Caco-2 (cell line): ENCODE measurements around the gene KMO. TPM values are rescaled to one million over a fixed set of nuclear protein-coding genes. Genes with fewer than 3 reads are reported as not detected.

Source experiments
- BruUV-seq: library from RNA; stranded (reverse); fragments of 400-500 nt; replicated peaks from 2 replicates; lab custom pipeline; 2021; lab: Mats Ljungman, UMichigan
- CTCF ChIA-PET: fragments of 300-600 bp; sonication (Branson Sonifier 250); formaldehyde crosslinking; loops from one replicate; lab custom pipeline; 2022; ENCODE audit warnings: antibody characterized with exemption; lab: Charles Lee
- POLR2A ChIA-PET: fragments of 300-600 bp; sonication (Branson Sonifier 250); formaldehyde crosslinking; loops from one replicate; lab custom pipeline; 2022; ENCODE audit warnings: antibody characterized with exemption; lab: Charles Lee
- DNase-seq, 2 experiments: peaks; one replicate each; pipeline versions ENCODE4 v3.0.0 to v3.0.0-alpha.2; 2020 to 2022
- H3K27me3 ChIP-seq: replicated peaks from 2 replicates; pipeline ENCODE4 v1.6.0; 2011; ENCODE audit warnings: low read length; ENCODE audit not compliant: control insufficient read depth, insufficient read depth
- H3K36me3 ChIP-seq: 2 replicates; pipeline ENCODE4 v1.5.1; 2011; ENCODE audit warnings: low read length; ENCODE audit not compliant: control insufficient read depth, insufficient read depth
- H3K4me1 ChIP-seq: fragments of 250-450 bp; sonication (Bioruptor Pico); 2 replicates; pipeline ENCODE4 v1.5.1; 2020; ENCODE audit warnings: mild to moderate bottlenecking
- H3K4me3 ChIP-seq: 2 replicates; pipeline ENCODE4 v1.5.1; 2011; ENCODE audit warnings: low read depth, mild to moderate bottlenecking, control low read depth, low read length
- H3K9me3 ChIP-seq: fragments of 250-450 bp; sonication (Bioruptor Pico); 2 replicates; pipeline ENCODE4 v1.5.1; 2020; ENCODE audit warnings: mild to moderate bottlenecking, moderate library complexity
- H3K27ac Mint-ChIP-seq: one replicate; pipeline ENCODE4 v1.8.0; 2022; ENCODE audit warnings: mixed read lengths; ENCODE audit not compliant: unreplicated experiment
- H3K27me3 Mint-ChIP-seq: one replicate; pipeline ENCODE4 v1.8.0; 2022; ENCODE audit warnings: mixed read lengths; ENCODE audit not compliant: insufficient read depth, unreplicated experiment
- H3K36me3 Mint-ChIP-seq: one replicate; pipeline ENCODE4 v1.8.0; 2022; ENCODE audit warnings: mild to moderate bottlenecking, mixed read lengths; ENCODE audit not compliant: insufficient read depth, unreplicated experiment
- H3K4me1 Mint-ChIP-seq: one replicate; pipeline ENCODE4 v1.8.0; 2022; ENCODE audit warnings: low read depth, mixed read lengths; ENCODE audit not compliant: unreplicated experiment
- H3K4me3 Mint-ChIP-seq: one replicate; pipeline ENCODE4 v1.8.0; 2022; ENCODE audit warnings: mild to moderate bottlenecking, moderate library complexity, mixed read lengths; ENCODE audit not compliant: unreplicated experiment
- H3K9me3 Mint-ChIP-seq: one replicate; pipeline ENCODE4 v1.8.0; 2022; ENCODE audit warnings: mixed read lengths; ENCODE audit not compliant: unreplicated experiment
- CTCF ChIP-seq, 2 experiments: fragments of 200-600 bp in 1 of 2; IDR thresholded peaks; 1 replicate in 1 of 2; 2 replicates in 1 of 2; pipeline versions ENCODE4 v1.5.1 to v1.8.0; 2011 to 2022; ENCODE audit warnings: antibody characterized with exemption in 1 of 2, control low read depth in 1 of 2, inconsistent platforms in 1 of 2, low read depth in 1 of 2, low read length in 1 of 2, mild to moderate bottlenecking in 1 of 2, moderate library complexity in 1 of 2; ENCODE audit not compliant: insufficient read depth in 1 of 2, severe bottlenecking in 1 of 2, unreplicated experiment in 1 of 2
- intact Hi-C: fragments of 100-400 bp; cut with micrococcal nuclease; formaldehyde crosslinking; loops from one replicate; pipeline ENCODE4 v1.10.0; 2022; ENCODE audit not compliant: unreplicated experiment
- total RNA-seq: library from RNA; stranded (reverse); gene quantifications from 2 replicates; pipeline ENCODE4 v1.2.3, GENCODE V29; 2022

KMO gene
- total RNA-seq, 1 experiment from 2014 or later: not detected

GRCh38 chr1:241533326-241534115 lies 1.3 kb downstream of the KMO start:
- no peak overlapping the region for H3K4me3 ChIP-seq
- no peak for DNase-seq
- H3K9me3 ChIP-seq: no peaks in the 10 kb centered on the region
- Mint-ChIP-seq H3K27me3 (peaks cover 11% of the 10 kb centered on the region), H3K4me1 (peaks cover 13% of the 10 kb centered on the region), H3K4me3 (no peak overlapping the region), H3K9me3 (no peaks in the 10 kb centered on the region), H3K36me3 (peaks cover 6% of the 10 kb centered on the region), H3K27ac (no peak overlapping the region)
- no peaks in the 10 kb centered on the region for H3K36me3 ChIP-seq
- POLR2A ChIA-PET: no interaction called here
- no peak for TF ChIP-seq CTCF (IDR thresholded peaks at IDR 0.05; ENCODE audit: insufficient read depth in 1 of 2, low read depth in 1 of 2, low read length in 1 of 2, severe bottlenecking in 1 of 2, unreplicated experiment in 1 of 2)
- no peaks in the 10 kb centered on the region for H3K4me1 ChIP-seq
- intact Hi-C loops: no loop called here
- BruUV-seq: no TSS peak
- no peaks in the 10 kb centered on the region for H3K27me3 ChIP-seq
- CTCF ChIA-PET: interaction anchor here (0.7 to 1.4 kb wide), 2 partner anchors 13 to 77 kb away, joined by 3 to 4 read pairs; no protein-coding TSS in a partner anchor

GRCh38 chr1:241536304-241536703 lies 4.1 kb downstream of the KMO start:
- ChIA-PET CTCF (no interaction called here), POLR2A (no interaction called here)
- no peaks in the 10 kb centered on the region for H3K9me3 Mint-ChIP-seq
- H3K4me1 ChIP-seq: no peaks in the 10 kb centered on the region
- peaks cover 6% of the 10 kb centered on the region for H3K4me1 Mint-ChIP-seq
- intact Hi-C loops: no loop called here
- no peaks in the 10 kb centered on the region for H3K9me3 ChIP-seq
- no TSS peak for BruUV-seq
- TF ChIP-seq CTCF (IDR thresholded peaks at IDR 0.05; ENCODE audit: insufficient read depth in 1 of 2, low read depth in 1 of 2, low read length in 1 of 2, severe bottlenecking in 1 of 2, unreplicated experiment in 1 of 2): no peak
- H3K4me3 Mint-ChIP-seq: no peak overlapping the region
- no peaks in the 10 kb centered on the region for H3K27me3 ChIP-seq
- H3K36me3 ChIP-seq: no peaks in the 10 kb centered on the region
- peaks cover 17% of the 10 kb centered on the region for H3K27me3 Mint-ChIP-seq
- H3K4me3 ChIP-seq: no peak overlapping the region
- peaks cover 4% of the 10 kb centered on the region for H3K36me3 Mint-ChIP-seq
- no peak for DNase-seq
- no peak overlapping the region for H3K27ac Mint-ChIP-seq

GRCh38 chr1:241536969-241537368 lies 4.8 kb downstream of the KMO start:
- Histone ChIP-seq H3K36me3 (no peaks in the 10 kb centered on the region), H3K9me3 (no peaks in the 10 kb centered on the region), H3K27me3 (no peaks in the 10 kb centered on the region), H3K4me1 (no peaks in the 10 kb centered on the region), H3K4me3 (no peak overlapping the region)
- no peak for DNase-seq
- Mint-ChIP-seq H3K4me3 (no peak overlapping the region), H3K4me1 (no peaks in the 10 kb centered on the region), H3K36me3 (no peaks in the 10 kb centered on the region), H3K27ac (no peak overlapping the region), H3K9me3 (no peaks in the 10 kb centered on the region), H3K27me3 (peaks cover 20% of the 10 kb centered on the region)
- ChIA-PET CTCF (no interaction called here), POLR2A (no interaction called here)
- intact Hi-C loops: no loop called here
- TF ChIP-seq CTCF (IDR thresholded peaks at IDR 0.05; ENCODE audit: insufficient read depth in 1 of 2, low read depth in 1 of 2, low read length in 1 of 2, severe bottlenecking in 1 of 2, unreplicated experiment in 1 of 2): no peak
- no TSS peak for BruUV-seq
